Measurements from ENCODE around the gene CRIP3.
"Not testable (repeated sequence)": the region's sequence is repeated elsewhere in the genome, so short reads cannot be mapped to it uniquely, and the experiment has no call there.

Gene CRIP3

GRCh38 chr6:43325876-43326275, 17.2 kb upstream of the CRIP3 start:
- DNase-seq (ENCODE audit: insufficient read length, low spot score), result no peak
- no peak for TF ChIP-seq POLR2A (IDR thresholded peaks at IDR 0.05; ENCODE audit: low read depth, low read length)
- FAIRE-seq, result no peak

DNA sequence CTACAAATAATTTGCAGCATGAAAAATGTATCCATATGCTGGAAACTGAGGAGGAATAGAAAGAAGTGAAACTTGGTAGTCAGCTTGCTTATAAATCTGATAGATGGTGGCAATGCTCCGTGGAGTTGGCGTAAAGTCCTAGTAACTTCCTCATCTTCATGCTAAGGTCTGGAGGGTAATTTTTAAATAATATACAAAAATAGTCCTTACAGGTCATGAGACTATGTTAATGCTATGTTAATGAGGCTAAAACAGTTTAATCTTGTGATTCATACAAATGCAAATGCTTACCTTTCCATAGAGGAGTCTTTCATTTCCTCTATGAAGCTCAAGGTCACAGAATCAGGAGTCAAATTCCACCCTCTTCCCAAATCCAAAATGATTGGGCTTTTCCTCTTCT, 9.4 kb upstream of the CRIP3 start:
- DNase-seq (ENCODE audit: insufficient read length, low spot score), result no peak
- no peak for TF ChIP-seq POLR2A (IDR thresholded peaks at IDR 0.05; ENCODE audit: low read depth, low read length)
- no peak for FAIRE-seq

GRCh38 chr6:43313813-43314212, 5.2 kb upstream of the CRIP3 start:
- no peak for FAIRE-seq
- TF ChIP-seq POLR2A (IDR thresholded peaks at IDR 0.05; ENCODE audit: low read depth, low read length), result no peak
- DNase-seq (ENCODE audit: insufficient read length, low spot score), result no peak

DNA sequence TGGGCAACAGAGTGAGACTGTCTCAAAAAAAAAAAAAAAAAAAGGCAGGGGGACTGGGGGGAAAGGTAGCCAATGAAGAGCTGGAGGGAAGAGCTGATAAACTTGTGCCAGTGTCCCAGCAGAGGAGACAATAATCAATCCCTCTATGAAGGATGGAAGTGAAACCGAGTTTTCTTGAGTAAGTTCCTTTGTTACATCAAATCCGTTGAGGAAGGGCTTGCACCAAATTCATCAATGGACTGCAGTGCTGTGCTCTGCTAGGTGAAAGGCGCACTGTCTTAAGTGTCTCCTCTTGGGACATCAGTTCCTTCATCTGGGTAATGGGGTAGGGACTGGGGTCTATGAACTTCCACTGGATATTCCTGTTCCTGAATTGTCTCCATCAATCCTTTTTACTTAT, 3.0 kb upstream of the CRIP3 start:
- no peak for FAIRE-seq
- TF ChIP-seq POLR2A (IDR thresholded peaks at IDR 0.05; ENCODE audit: low read depth, low read length), result no peak
- no peak for DNase-seq (ENCODE audit: insufficient read length, low spot score)

- no peak for FAIRE-seq
- TF ChIP-seq POLR2A (IDR thresholded peaks at IDR 0.05; ENCODE audit: low read depth, low read length), result no peak
- DNase-seq (ENCODE audit: insufficient read length, low spot score), result no peak
Measured at GRCh38 chr6:43310624-43311023, 2.0 kb upstream of the CRIP3 start.

DNA sequence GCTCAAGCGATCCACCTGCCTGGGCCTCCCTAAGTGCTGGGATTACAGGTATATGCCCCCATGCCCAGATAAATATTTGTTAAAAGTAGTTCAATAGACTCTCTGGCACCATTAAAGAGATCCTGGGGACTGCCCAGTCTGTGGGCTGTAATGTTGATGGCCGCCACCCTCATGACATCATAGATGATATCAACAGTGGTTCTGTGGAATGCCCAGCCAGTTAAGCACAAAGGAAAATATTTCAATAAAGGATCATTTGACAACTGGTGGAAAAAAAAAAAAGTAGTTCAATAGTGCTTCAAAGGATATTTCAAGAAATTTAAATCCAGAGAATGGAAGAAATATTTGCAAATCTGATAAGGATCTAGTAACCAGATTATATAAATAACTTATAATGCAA, 1.5 kb upstream of the CRIP3 start:
- no peak for DNase-seq (ENCODE audit: insufficient read length, low spot score)
- no peak for TF ChIP-seq POLR2A (IDR thresholded peaks at IDR 0.05; ENCODE audit: low read depth, low read length)
- FAIRE-seq, result no peak

DNA sequence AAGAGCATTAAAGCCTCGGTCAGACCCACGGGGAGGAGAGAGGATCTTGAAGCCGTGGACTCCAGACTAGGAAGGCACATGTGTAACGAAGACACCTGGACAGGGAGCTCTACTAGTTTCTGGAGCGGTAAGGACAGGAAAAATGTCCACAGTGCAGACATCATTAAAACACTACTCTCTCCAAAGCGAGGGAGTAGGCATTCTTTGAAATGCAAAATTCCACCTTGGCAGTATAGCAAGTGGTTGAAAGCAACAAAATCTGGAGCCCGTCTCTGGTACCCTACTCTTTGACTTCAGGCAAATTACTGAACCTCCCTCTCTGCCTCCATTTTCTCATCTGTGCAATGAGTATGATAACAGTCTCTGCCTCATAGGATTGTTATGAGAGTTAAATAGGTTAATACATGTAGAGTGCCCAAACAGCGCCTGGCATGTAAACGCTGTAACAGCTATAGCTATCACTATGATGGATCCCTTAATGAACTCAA, 408 bp upstream of the CRIP3 start:
- DNase-seq (ENCODE audit: insufficient read length, low spot score), result no peak
- TF ChIP-seq POLR2A (IDR thresholded peaks at IDR 0.05; ENCODE audit: low read depth, low read length), result no peak
- FAIRE-seq, result no peak

DNA sequence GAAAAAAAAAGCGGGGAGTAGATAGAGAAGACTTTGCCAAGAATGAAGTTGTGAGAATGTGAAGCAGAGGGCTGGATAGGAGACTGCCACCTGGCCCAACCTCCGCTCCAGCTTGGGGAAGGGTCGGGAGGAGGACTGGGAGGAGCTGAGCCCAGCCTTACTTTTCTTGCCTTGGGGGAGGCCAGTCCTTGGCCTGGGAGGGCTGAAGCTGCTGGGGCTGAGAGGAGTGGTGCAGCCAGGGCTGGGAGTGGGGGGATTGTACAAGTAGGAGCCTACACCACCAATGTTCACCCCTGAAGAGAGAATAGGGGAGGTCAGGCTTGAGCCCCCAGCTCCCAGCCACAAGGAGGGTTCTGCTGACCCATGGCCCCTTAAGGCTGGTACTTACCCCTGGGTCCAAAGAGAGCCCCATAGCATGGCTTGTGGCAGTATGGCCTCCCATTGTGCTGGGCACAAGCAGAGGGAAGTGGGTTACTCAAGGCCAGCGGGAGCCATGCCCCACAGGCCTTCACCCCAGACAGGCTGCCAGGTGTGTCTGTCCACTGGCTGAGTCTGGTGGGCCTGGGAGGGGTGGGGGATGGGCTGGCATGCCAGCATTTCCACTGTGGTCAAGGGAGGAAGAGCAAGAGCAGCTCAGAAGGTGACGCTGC, 1.1 kb downstream of the CRIP3 start:
- FAIRE-seq, result no peak

GRCh38 chr6:43306086-43306485, 2.5 kb downstream of the CRIP3 start:
- TF ChIP-seq POLR2A (IDR thresholded peaks at IDR 0.05; ENCODE audit: low read depth, low read length), result no peak
- DNase-seq (ENCODE audit: insufficient read length, low spot score), result no peak
- FAIRE-seq, result no peak

More for the DNA sequence above, 1.1 kb downstream of the CRIP3 start:
- DNase-seq (ENCODE audit: insufficient read length, low spot score), result no peak
- no peak for TF ChIP-seq POLR2A (IDR thresholded peaks at IDR 0.05; ENCODE audit: low read depth, low read length)

DNA sequence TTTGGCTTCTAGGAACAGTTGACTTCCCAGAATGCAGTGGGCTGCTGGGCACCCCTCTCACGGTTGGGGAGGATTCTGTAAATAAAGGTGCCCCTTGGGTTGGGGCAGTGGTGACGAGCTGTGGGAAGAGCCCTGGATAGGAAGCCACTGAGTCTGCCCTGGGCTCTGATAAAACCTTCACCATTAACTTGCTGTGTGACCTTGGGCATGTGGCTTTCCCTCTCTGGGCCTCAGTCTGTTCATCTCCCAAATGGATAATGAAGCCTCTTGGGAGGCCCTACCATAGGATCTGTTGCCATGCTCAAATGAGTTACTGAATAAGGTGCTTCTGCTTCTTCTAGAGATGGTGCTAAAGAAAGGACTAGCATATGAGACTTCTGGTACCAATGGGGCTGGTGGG, 3.7 kb downstream of the CRIP3 start:
- DNase-seq (ENCODE audit: insufficient read length, low spot score), result no peak
- TF ChIP-seq POLR2A (IDR thresholded peaks at IDR 0.05; ENCODE audit: low read depth, low read length), result no peak
- FAIRE-seq, result no peak

- no peak for DNase-seq (ENCODE audit: insufficient read length, low spot score)
Measured at GRCh38 chr6:43304361-43304760, 4.3 kb downstream of the CRIP3 start.

DNA sequence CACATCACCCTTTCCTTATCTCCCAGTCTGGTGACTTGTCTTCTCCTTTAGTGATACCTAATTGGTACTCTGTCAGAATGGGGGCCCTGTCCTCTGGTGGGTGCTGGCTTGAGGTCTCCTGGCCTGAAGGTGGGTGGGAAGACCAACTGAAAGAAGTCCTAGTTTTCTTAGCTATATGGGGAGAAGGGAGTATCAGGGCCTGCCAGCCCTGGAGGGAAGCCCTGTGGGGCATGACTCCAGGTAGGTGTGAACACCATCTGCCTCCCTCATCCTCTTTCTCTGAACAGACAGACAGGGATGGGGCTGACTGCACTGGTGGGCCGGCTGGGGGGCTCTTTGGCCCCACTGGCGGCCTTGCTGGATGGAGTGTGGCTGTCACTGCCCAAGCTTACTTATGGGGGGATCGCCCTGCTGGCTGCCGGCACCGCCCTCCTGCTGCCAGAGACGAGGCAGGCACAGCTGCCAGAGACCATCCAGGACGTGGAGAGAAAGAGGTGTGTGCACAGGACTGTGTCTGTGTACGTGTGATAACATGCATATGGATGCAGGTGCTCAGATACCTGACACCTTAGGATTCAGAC, 4.8 kb downstream of the CRIP3 start:
- no peak for FAIRE-seq
- TF ChIP-seq POLR2A (IDR thresholded peaks at IDR 0.05; ENCODE audit: low read depth, low read length), result no peak

More at GRCh38 chr6:43304361-43304760, 4.3 kb downstream of the CRIP3 start:
- no peak for TF ChIP-seq POLR2A (IDR thresholded peaks at IDR 0.05; ENCODE audit: low read depth, low read length)
- no peak for FAIRE-seq

GRCh38 chr6:43303006-43303405, 5.6 kb downstream of the CRIP3 start:
- DNase-seq (ENCODE audit: insufficient read length, low spot score); FAIRE-seq: not testable (repeated sequence)

More for the DNA sequence above, 4.8 kb downstream of the CRIP3 start:
- DNase-seq (ENCODE audit: insufficient read length, low spot score), result no peak

- DNase-seq (ENCODE audit: insufficient read length, low spot score), result no peak
- FAIRE-seq, result no peak
- TF ChIP-seq POLR2A (IDR thresholded peaks at IDR 0.05; ENCODE audit: low read depth, low read length), result no peak
Measured at GRCh38 chr6:43302126-43302525, 6.5 kb downstream of the CRIP3 start.
